GM06990 (cell line): Measurements from ENCODE around the gene SORBS1.
"Not testable (repeated sequence)": the region's sequence is repeated elsewhere in the genome, so short reads cannot be mapped to it uniquely, and the experiment has no call there.

Experiments used
- DNase-seq: peaks from one replicate; pipeline ENCODE4 v3.0.0-alpha.2; 2011; ENCODE audit not compliant: insufficient read length; ENCODE audit errors: extremely low read depth
- H3K27me3 ChIP-seq: replicated peaks from 2 replicates; pipeline ENCODE4 v1.6.0; 2011; ENCODE audit warnings: low read length; ENCODE audit not compliant: control insufficient read depth, insufficient read depth
- H3K36me3 ChIP-seq: 2 replicates; pipeline ENCODE4 v1.5.1; 2011; ENCODE audit warnings: low read length; ENCODE audit not compliant: control insufficient read depth, insufficient read depth
- H3K4me3 ChIP-seq: replicated peaks from 2 replicates; pipeline ENCODE4 v1.5.1; 2011; ENCODE audit warnings: low read depth, mild to moderate bottlenecking, control low read depth, low read length
- TF ChIP-seq, protein P1 (sequence below): IDR thresholded peaks from 2 replicates; pipeline ENCODE4 v1.5.1; 2011; ENCODE audit warnings: low read length, control low read depth, mild to moderate bottlenecking, inconsistent platforms; ENCODE audit not compliant: insufficient read depth, poor library complexity, severe bottlenecking

The SORBS1 gene

GRCh38 chr10:95355301-95355700 lies 205.9 kb downstream of the SORBS1 start:
- TF ChIP-seq, protein P1, sequence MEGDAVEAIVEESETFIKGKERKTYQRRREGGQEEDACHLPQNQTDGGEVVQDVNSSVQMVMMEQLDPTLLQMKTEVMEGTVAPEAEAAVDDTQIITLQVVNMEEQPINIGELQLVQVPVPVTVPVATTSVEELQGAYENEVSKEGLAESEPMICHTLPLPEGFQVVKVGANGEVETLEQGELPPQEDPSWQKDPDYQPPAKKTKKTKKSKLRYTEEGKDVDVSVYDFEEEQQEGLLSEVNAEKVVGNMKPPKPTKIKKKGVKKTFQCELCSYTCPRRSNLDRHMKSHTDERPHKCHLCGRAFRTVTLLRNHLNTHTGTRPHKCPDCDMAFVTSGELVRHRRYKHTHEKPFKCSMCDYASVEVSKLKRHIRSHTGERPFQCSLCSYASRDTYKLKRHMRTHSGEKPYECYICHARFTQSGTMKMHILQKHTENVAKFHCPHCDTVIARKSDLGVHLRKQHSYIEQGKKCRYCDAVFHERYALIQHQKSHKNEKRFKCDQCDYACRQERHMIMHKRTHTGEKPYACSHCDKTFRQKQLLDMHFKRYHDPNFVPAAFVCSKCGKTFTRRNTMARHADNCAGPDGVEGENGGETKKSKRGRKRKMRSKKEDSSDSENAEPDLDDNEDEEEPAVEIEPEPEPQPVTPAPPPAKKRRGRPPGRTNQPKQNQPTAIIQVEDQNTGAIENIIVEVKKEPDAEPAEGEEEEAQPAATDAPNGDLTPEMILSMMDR, result no peak
- no peak for DNase-seq
- no peak overlapping the region for H3K4me3 ChIP-seq
- H3K27me3 ChIP-seq, result no peaks in the 10 kb centered on the region
- no peaks in the 10 kb centered on the region for H3K36me3 ChIP-seq

- TF ChIP-seq, protein P1, result no peak
- H3K4me3 ChIP-seq, result no peak overlapping the region
- H3K27me3 ChIP-seq, result no peaks in the 10 kb centered on the region
- H3K36me3 ChIP-seq, result no peaks in the 10 kb centered on the region
- DNase-seq, result no peak
Observed at GRCh38 chr10:95354110-95354509, 207.1 kb downstream of the SORBS1 start.

- DNase-seq, result no peak
- H3K36me3 ChIP-seq, result no peaks in the 10 kb centered on the region
Observed at GRCh38 chr10:95353123-95353522, 208.0 kb downstream of the SORBS1 start.

DNA sequence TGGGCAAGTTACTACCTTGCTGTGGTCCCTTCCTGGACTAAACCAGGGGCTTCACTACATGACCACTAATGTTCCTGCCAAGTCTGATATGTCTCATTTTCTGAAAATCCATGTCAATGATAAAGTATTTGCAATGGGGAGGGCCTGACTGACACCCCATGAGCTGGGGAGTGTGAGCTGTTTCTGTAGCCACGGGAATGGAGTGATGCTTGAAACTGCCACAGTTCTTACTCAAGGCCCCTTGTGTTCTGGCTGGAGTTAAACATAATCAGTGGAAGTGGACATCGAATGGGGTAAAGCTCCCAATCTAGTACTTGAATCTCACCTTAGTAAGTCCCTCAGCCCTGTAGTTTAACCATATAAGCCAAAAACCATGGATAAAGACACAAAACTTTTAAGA lies 208.5 kb downstream of the SORBS1 start:
- H3K27me3 ChIP-seq, result no peaks in the 10 kb centered on the region
- TF ChIP-seq, protein P1, result no peak

More at GRCh38 chr10:95353123-95353522, 208.0 kb downstream of the SORBS1 start:
- TF ChIP-seq, protein P1, result no peak
- Histone ChIP-seq H3K4me3 (no peak overlapping the region), H3K27me3 (no peaks in the 10 kb centered on the region)

DNA sequence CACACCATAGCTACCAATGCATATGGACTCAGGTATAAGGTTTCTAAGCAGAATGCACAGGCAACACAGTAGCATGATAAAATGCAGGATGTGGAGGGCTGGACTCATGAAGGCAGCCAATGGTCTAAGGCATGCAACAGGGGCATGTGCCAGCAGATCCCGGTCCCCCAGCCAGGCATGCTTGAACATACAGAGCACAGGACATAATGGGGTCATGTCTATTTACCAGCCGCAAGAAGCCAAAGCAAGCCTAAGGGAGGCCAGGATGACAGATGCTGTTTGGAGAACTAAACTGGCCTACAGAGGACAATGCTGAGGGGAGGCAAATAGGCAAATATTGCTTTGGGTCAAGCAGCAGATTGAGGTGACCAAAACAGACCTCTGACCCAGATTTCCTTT lies 210.3 kb downstream of the SORBS1 start:
- Histone ChIP-seq H3K27me3 (no peaks in the 10 kb centered on the region), H3K4me3 (no peak overlapping the region), H3K36me3 (no peaks in the 10 kb centered on the region)
- TF ChIP-seq, protein P1, result no peak
- no peak for DNase-seq

More for the DNA sequence above, 208.5 kb downstream of the SORBS1 start:
- no peak overlapping the region for H3K4me3 ChIP-seq
- DNase-seq, result no peak
- no peaks in the 10 kb centered on the region for H3K36me3 ChIP-seq

DNA sequence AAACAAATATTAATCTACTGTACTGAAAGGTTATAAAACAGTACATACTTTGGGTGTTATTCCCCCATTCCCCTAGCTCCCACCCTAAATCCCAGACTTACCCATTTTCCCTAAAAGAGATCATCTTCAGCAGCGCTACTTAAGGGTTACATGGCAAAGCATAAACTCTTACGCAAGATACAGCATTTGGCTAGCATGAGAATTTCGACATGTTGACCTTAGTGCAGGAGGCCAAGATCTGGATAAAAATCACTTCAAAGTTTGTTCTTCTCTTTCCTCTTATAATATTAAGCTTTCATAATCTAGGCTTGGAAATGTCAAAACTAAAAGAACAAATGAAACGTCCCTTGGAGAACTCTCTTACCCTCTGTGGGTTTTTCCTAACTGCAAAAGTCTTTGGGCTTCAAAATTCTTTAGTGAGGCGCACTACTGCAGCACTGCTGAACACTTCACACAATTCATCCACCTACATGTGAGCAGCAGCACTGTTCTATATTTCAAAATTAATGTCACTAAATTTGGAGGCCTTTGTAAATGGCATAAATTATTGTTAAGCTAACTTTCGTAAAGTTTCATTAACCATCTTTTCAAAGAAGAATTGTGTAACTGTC lies 210.8 kb downstream of the SORBS1 start:
- H3K27me3 ChIP-seq, result no peaks in the 10 kb centered on the region
- TF ChIP-seq, protein P1, result no peak
- no peaks in the 10 kb centered on the region for H3K36me3 ChIP-seq
- no peak overlapping the region for H3K4me3 ChIP-seq
- DNase-seq, result no peak

DNA sequence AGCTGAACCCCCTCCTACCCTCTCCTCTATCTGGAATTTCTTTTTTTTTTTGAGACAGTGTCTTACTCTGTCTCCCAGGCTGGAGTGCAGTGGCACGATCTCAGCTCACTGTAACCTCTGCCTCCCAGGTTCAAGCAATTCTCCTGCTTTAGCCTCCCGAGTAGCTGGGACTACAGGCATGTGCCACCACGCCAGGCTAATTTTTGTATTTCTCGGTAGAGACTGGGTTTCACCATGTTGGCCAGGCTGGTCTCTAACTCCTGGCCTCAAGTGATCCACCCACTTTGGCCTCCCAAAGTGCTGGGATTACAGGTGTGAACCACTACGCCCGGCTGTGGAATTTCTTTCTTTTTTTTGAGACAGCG lies 213.8 kb downstream of the SORBS1 start:
- not testable (repeated sequence) for H3K27me3 ChIP-seq, H3K4me3 ChIP-seq, H3K36me3 ChIP-seq, DNase-seq
